ENCODE results near the gene GPALPP1. TPM values are rescaled to one million over a fixed set of nuclear protein-coding genes. Genes with fewer than 3 reads are reported as not detected.

GPALPP1 gene
- total and polyA plus RNA-seq, 8 donors, result 8.1 to 42.6 (median 20.3) TPM

DNA sequence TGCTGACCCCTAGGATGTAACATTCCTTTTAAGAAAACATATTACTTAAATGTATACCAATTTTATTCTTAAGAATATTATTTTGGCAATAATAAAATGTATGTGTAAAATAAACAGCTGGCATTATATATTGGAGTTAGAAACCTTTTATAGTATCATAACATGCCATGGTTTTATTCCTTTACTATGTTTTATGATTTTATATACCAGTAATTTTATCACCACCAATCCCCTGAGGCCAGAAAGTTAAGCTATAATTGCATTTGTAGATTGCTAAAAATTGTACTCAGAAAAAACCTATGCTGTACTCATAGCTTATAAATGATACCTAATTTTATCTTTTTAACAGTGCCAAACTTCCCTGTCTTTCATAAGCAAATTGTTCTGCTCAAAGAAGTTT, 17.9 kb downstream of the GPALPP1 start:
- no peaks in the 10 kb centered on the region for H3K27me3 ChIP-seq
- no peaks in the 10 kb centered on the region for H3K4me1 ChIP-seq
- no peak overlapping the region for H3K4me3 ChIP-seq
- intact Hi-C loops (cut with DNase I; ENCODE audit: low total_unique reads), result no loop called here
- TF ChIP-seq EP300 (IDR thresholded peaks at IDR 0.05) (no peak), POLR2A (IDR thresholded peaks at IDR 0.05) (no peak), POLR2AphosphoS5 (IDR thresholded peaks at IDR 0.05) (no peak), CTCF (IDR thresholded peaks at IDR 0.05) (no peak)
- no peaks in the 10 kb centered on the region for H3K9me3 ChIP-seq
- DNase-seq, result no peak
- peaks cover 6 to 92% (median 92%) of the 10 kb centered on the region in 4 donors for H3K36me3 ChIP-seq
- H3K27ac ChIP-seq, result no peak overlapping the region

DNA sequence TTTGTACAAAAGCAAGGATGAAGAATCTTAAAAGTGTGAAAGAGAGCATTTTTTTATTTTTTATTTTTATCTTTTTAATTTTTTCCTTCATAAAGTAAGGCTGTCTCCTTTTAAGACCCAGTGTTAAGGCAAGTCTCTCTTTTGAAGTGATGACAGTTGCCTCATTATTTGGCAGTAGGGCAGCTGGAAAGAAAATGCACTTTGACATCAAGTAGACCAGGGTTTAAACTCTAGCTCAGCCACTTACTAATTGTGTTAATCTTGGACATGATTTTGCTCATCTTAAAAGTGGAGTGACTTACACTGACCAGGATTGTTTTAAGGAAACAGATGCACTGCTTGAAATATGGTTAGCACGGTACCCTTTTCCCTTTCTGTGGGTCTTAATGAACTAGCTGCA, 18.5 kb downstream of the GPALPP1 start:
- no peak for DNase-seq
- intact Hi-C loops (cut with DNase I; ENCODE audit: low total_unique reads), result no loop called here
- no peak overlapping the region for H3K4me3 ChIP-seq

GRCh38 chr13:45011198-45011597, 21.9 kb downstream of the GPALPP1 start:
- DNase-seq, result no peak
- no peaks in the 10 kb centered on the region for H3K27me3 ChIP-seq
- peaks cover 6 to 95% (median 93%) of the 10 kb centered on the region in 4 donors for H3K36me3 ChIP-seq
- no peak overlapping the region for H3K27ac ChIP-seq
- H3K9me3 ChIP-seq, result no peaks in the 10 kb centered on the region
- no peaks in the 10 kb centered on the region for H3K4me1 ChIP-seq
- intact Hi-C loops (cut with DNase I; ENCODE audit: low total_unique reads), result no loop called here
- H3K4me3 ChIP-seq, result no peak overlapping the region
- no peak for TF ChIP-seq POLR2AphosphoS5 (IDR thresholded peaks at IDR 0.05)
- no peak for TF ChIP-seq EP300 (IDR thresholded peaks at IDR 0.05)
- TF ChIP-seq POLR2A (IDR thresholded peaks at IDR 0.05), result no peak
- TF ChIP-seq CTCF (IDR thresholded peaks at IDR 0.05), result no peak
- 92 to 95% (median 94%) methylated on average over 6 of the region's 6 CpGs for WGBS, 5 donors

More for the DNA sequence above, 18.5 kb downstream of the GPALPP1 start:
- WGBS, 5 donors, result 88 to 97% (median 96%) methylated on average over 1 of the region's 1 CpG
- Histone ChIP-seq H3K36me3 (peaks cover 6 to 92% (median 92%) of the 10 kb centered on the region in 4 donors), H3K27ac (no peak overlapping the region), H3K27me3 (no peaks in the 10 kb centered on the region), H3K9me3 (no peaks in the 10 kb centered on the region), H3K4me1 (no peaks in the 10 kb centered on the region)
- no peak for TF ChIP-seq POLR2A (IDR thresholded peaks at IDR 0.05)
- TF ChIP-seq EP300 (IDR thresholded peaks at IDR 0.05), result no peak
- TF ChIP-seq CTCF (IDR thresholded peaks at IDR 0.05), result no peak
- TF ChIP-seq POLR2AphosphoS5 (IDR thresholded peaks at IDR 0.05), result no peak

DNA sequence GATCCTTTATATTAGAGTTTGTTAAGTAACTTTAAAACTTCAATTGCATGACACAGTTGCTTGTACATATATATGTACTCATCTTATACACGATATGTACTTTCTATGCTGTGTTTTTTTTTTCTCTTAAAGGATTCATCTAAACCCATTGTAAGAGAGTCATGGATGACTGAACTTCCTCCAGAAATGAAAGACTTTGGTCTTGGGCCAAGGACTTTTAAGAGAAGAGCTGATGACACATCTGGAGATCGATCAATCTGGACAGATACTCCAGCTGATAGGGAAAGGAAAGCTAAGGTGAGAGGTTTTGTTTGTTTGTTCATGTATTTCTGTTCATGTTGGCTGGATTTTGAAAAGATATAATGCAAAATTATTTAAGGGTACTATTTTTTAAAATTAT, 26.0 kb downstream of the GPALPP1 start:
- DNase-seq, result no peak
- Histone ChIP-seq H3K36me3 (peaks cover 2 to 85% (median 84%) of the 10 kb centered on the region in 4 donors), H3K27ac (no peak overlapping the region), H3K4me3 (no peak overlapping the region), H3K4me1 (no peaks in the 10 kb centered on the region), H3K27me3 (no peaks in the 10 kb centered on the region), H3K9me3 (no peaks in the 10 kb centered on the region)
- TF ChIP-seq POLR2AphosphoS5 (IDR thresholded peaks at IDR 0.05), result no peak
- TF ChIP-seq POLR2A (IDR thresholded peaks at IDR 0.05), result no peak
- TF ChIP-seq CTCF (IDR thresholded peaks at IDR 0.05), result no peak
- no peak for TF ChIP-seq EP300 (IDR thresholded peaks at IDR 0.05)
- intact Hi-C loops (cut with DNase I; ENCODE audit: low total_unique reads), result no loop called here
- WGBS, 5 donors, result 86 to 96% (median 88%) methylated on average over 2 of the region's 2 CpGs

Measured in stomach (tissue), 9 donors.